Epithelial cell of proximal tubule (primary cell): ENCODE results near the gene UMAD1. TPM values are rescaled to one million over a fixed set of nuclear protein-coding genes. Genes with fewer than 3 reads are reported as not detected.
A peak's percentile ranks its signal among the peaks of the same experiment; 100 is the strongest.

Experiments used
- DNase-seq: peaks from one replicate; pipeline ENCODE4 v3.0.0-alpha.2; 2011; ENCODE audit warnings: low read depth
- H3K4me3 ChIP-seq: 2 replicates; pipeline ENCODE4 v1.5.1; 2011; ENCODE audit warnings: low read depth, mild to moderate bottlenecking, low read length
- total RNA-seq: library from RNA; depleted of rRNA; stranded (reverse); fragments of >200 nt; gene quantifications from 2 replicates; pipeline ENCODE4 v1.2.3, GENCODE V29; 2015
- TF ChIP-seq, protein P1 (sequence below): conservative IDR thresholded peaks from 2 replicates; pipeline ENCODE4 v1.5.1; 2012; ENCODE audit warnings: low read depth, mild to moderate bottlenecking, low read length

The UMAD1 gene
- total RNA-seq, 1 donor from 2014 or later = 9.7 TPM

GRCh38 chr7:7746458-7746857, 105.9 kb downstream of the UMAD1 start:
- DNase-seq = no peak
- no peak overlapping the region for H3K4me3 ChIP-seq
- TF ChIP-seq, protein P1, sequence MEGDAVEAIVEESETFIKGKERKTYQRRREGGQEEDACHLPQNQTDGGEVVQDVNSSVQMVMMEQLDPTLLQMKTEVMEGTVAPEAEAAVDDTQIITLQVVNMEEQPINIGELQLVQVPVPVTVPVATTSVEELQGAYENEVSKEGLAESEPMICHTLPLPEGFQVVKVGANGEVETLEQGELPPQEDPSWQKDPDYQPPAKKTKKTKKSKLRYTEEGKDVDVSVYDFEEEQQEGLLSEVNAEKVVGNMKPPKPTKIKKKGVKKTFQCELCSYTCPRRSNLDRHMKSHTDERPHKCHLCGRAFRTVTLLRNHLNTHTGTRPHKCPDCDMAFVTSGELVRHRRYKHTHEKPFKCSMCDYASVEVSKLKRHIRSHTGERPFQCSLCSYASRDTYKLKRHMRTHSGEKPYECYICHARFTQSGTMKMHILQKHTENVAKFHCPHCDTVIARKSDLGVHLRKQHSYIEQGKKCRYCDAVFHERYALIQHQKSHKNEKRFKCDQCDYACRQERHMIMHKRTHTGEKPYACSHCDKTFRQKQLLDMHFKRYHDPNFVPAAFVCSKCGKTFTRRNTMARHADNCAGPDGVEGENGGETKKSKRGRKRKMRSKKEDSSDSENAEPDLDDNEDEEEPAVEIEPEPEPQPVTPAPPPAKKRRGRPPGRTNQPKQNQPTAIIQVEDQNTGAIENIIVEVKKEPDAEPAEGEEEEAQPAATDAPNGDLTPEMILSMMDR = no peak

DNA sequence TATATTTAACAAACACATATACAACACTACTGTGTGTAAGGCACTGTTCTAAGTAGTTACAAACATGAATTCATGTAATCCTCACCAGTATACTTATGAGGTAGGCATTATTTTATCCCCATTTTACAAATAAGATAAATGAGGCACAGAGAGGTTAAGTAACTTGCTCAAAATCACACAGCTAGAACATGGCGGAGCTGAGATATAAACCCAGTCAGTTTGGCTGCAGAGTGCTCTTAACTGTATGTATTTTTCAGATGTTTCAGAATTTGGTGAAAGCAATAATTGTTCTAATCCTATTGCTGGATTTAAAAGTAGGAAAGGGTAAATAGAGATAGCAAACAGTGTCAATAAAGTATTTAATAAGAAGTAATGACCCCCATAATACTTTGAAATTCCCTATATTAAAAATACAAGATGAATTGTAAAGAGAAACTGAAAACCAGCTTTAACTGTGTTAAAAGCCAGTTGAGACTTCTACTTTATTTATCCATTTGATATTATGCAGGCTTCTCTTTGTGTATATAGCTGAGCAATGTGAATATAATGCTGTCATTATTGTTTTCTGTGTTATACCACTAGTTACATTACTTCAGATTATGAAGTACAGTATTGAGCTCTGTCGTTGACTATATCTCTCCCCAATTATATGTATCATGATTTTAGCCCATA, 110.2 kb downstream of the UMAD1 start:
- no peak overlapping the region for H3K4me3 ChIP-seq
- TF ChIP-seq, protein P1 = no peak
- no peak for DNase-seq

- DNase-seq = no peak
- TF ChIP-seq, protein P1 = no peak
- no peak overlapping the region for H3K4me3 ChIP-seq
Measured at GRCh38 chr7:7751243-7752092, 110.9 kb downstream of the UMAD1 start.

GRCh38 chr7:7756577-7756976, 116.0 kb downstream of the UMAD1 start:
- no peak for DNase-seq
- H3K4me3 ChIP-seq = no peak overlapping the region
- TF ChIP-seq, protein P1 = no peak

DNA sequence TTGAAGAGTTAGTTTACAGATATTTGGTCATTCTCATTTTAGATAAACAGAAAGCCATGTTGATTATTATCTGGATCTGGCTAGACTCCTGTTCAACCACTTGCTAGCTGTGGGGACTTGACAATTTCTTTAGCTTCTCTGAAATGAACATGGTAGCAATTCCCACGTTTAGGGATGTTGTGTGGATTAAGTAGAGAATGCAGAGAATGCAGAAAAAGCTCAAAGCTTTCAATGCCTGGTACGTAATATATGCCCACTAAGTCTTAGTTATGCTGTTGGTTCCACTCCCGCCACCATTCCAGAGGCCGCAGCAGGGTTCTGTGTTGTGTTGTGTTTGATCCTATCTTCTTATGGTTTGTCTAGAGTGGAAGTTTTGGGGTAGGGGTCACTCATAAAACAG, 117.0 kb downstream of the UMAD1 start:
- no peak overlapping the region for H3K4me3 ChIP-seq
- TF ChIP-seq, protein P1 = no peak
- no peak for DNase-seq

DNA sequence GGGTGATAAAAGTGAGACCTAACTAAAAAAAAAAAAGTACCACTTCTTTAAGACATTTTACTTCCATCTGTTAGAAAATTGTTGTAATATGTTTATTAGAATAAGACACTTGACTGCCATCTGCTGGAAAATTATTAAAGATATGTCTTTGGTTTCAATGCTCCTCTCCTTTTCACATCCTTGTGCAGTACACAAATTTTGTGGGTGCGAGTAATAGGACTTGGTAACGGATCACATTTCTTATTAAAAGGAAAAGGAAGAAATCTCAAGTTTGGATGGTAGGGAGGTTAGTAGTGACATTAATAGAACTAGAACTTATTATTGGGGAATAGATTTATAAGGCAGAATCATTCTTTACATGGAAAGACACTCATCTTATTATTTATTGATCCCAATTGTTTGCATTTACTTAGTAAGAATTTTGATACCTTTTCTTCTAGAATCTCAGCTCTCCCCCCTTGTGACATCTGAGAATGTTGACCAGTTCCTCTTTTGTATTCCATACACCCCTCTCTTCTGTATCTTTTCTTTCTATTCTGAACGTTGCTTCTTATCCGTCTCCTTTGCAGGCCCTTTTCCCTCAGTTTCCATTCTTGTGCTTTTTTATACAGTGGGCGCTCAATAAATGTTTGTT, 120.9 kb downstream of the UMAD1 start:
- no peak for DNase-seq
- H3K4me3 ChIP-seq = no peak overlapping the region

More for the DNA sequence above, 120.9 kb downstream of the UMAD1 start:
- TF ChIP-seq, protein P1 = peak; percentile 40
